HG03025 (cell line): ENCODE results near the gene H6PD.

Experiments used
- ATAC-seq: cut with Tn5 transposase; IDR thresholded peaks from one replicate; pipeline ENCODE4 v1.9.1; 2021; ENCODE audit warnings: mild to moderate bottlenecking, moderate library complexity; ENCODE audit not compliant: unreplicated experiment, low FRiP score

H6PD gene

DNA sequence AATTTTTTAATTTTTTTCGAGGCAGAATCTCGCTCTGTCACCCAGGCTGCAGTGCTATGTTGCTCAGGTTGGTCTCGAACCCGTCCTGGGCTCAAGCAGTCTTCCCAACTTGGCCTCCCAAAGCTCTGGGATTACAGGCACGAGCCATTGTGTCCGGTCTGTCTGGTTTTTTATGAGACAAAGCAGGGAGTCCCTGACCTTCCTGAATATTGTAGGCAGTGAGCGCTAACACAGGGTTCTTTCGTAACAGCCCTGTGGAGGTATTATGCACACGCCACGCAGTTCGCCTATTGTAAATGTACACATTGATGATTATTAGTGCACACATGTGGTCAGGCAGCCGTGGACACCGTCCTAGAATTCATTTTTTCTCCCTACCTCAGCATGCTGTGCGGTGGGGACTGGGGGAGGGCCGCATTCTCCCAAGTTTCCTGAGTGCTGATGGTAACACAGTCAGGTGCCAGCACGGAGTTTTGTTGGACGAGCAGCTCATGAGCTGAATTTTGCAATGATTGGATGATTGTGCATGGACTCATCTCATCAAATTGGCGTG, 77.7 kb downstream of the H6PD start:
- ATAC-seq = no peak

DNA sequence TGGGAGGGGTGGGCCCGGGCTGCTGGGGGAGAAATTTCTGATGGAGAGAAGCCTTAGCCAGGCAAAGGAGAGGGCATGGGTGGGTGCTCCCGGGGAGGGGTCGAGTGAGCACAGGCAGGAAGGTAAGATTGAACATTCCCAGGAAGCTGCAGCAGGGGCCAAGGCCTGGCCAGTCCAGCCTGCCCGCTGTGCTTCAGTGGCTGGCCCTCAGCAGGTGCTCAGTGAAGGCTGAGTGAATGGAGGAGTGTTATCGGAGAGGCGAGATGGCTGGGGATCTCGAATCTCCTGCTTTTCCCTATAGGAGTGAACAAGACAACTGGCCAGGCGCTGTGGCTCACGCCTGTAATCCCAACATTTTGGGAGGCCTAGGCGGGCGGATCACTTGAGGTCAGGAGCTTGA, 79.0 kb downstream of the H6PD start:
- ATAC-seq = no peak

DNA sequence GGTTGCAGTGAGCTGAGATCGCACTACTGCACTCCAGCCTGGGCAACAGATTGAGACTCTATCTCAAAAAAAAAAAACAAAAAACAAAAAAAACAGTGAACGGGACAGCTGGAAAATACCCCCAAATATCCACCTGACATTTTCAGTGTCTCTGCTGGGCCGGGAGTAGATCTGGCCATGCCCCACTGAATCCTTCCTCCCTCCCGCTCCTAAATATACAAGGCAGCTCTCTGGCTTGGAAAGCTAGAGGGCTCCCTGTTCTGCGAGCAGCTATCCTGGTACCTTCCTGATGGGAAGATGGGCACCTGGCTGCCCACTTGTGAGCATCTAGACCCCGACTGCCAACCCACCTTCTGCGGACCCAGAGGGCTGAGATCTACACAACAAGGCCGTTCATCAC, 79.5 kb downstream of the H6PD start:
- ATAC-seq = no peak

DNA sequence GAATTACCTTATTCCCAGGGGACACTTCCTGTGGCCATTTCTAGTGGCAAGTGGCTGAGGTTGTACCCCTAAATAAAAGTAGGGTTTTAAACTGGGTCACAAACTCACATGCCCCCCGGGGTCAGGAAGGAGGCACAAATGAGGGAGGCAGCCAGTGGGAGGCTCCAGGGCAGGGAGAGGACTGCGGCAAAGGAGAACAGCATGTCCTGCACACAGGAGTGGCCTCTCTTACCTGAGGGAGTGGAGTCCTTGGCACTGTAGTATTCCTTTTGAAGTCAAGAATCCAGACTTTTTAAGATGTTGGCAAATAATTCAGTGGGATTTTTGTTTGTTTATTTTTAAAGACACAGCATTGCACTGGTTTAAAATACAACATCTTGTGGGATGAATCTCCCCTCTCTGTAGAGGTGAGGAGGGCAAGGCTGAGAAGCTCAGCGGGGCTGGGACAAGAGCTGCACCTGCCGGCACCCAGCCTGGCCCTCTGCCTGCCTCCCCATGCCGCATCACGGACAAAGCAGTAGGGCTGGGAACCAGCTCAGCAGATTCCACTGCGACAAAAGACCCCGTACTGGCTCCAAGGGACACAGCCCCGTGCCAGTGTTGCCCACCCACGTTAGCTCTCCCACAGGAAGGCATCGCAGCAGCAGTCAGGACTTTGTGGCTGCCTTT, 80.3 kb downstream of the H6PD start:
- ATAC-seq = no peak

DNA sequence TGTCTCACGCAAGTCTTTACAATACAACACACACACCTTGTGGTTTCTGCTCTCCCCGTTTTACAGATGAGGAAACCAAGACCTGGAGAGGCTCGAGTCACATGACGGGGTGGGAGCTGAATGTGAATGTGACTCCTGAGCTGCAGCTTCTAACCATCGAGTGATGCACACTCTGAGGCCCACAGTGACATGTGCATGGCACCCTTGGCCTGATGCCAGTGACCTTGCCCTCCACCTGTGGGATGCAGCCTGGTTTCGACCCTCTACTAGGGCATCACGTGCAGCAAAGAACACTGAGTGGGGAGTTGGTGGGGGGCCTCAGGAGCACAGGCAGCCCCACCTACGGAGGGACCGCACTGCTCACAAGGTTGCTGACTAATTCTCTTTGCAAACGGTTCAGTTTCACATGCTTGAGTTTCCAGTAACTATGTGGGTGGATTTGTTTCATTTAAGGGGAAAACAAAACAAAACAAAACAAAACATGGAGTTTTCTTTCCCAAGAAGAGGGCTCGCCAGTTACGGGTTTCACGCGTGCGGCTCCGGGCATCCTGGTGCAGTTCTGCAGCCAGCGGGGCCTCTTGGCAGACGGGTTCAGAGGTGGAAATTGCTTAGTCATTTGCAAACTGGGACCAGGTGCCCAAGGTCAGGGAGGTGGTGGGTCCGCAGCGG, 81.0 kb downstream of the H6PD start:
- ATAC-seq = no peak

DNA sequence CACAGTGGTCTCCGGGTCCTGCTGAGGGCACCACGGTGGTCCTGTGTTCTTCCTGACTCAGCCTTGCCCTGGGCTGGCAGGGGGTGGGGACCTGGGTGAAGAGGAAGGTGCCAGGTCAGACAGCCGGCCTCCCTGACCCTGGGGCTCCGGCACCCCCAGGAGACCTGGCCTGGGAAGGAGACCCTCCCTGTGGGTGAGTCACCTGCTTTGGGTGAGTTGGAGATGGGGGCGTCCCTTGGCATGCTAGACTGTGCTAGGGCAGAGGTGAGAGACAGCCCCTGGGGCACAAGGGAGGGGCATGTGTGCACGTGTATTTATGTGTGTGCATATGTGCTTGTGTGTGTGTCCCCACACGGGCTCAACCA, 81.5 kb downstream of the H6PD start:
- no peak for ATAC-seq

DNA sequence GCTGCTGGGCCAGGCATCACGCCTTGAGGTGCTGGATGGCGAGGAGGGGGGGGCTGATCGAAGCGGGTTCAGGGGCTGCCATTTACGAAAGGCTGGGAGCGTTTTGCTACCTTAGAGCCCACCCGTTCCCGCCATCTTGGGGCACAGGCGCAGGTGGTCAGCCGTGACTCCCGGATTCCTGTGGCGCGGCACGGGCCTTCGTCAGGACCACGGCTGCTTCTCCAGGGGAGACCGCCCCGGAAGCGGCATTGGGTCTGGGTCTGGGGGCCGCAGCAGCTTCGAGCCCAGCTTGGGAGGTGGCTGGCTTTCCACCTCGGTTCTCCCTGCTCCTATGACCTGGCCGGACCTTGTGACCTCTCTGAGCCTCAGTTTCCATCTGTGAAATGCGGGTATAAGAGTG, 81.9 kb downstream of the H6PD start:
- ATAC-seq = no peak

DNA sequence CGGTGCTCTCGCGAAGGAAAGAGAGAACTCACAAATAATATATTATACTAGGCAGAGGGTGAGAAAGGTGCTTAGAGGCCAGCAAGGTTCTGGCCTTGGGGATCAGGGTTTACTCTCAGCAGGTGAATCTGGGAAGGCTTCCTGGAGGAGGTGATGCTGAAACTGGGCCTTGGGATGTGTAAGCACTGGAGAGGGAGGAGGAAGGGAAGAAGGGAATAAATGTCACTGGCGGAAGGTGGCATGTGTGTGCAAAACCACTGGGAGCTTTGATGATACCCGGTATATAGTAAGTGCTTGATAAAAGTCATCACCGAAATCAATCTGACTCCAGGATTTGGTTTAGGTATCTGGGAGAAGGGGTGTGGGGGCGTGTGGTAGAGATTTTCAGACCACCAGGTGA, 82.5 kb downstream of the H6PD start:
- ATAC-seq = no peak

DNA sequence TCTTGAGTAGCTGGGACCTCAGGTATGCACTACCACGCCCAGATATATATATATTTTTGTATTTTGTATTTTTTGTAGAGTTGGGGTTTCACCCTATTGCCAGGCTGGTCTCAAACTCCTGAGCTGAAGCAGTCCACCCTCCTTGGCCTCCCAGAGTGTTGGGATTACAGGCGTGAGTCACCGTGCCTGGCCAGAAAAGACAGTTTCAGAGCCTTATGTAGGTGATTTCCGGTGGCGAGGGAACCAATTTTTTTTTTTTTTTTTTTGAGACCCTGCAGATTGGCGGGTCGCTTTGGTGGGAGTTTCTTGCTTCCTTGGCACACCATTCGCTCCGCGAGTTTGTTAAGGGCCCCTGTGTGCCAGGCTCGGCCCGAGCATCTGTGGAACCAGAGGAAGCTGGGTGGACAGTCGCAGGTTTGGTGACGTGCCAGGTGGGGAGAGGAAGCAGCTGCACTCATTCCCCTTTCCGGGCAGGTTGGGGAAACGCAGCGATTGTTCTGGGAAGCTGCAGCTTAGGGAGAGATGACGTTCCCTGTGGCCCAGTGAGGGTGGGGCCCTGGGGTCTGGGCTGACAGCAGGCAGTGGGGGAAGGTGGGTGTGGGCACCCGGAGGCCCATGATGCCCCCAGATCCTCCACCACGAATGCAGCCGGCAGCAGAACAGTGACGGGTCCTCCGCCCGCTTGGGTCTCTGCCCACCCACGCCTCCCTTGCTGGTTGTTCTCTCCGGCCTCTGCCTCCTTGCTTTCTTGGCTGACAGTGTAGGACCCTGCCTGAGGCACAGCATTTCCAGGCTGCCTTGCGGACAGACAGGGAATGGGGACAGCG, 83.2 kb downstream of the H6PD start:
- no peak for ATAC-seq

DNA sequence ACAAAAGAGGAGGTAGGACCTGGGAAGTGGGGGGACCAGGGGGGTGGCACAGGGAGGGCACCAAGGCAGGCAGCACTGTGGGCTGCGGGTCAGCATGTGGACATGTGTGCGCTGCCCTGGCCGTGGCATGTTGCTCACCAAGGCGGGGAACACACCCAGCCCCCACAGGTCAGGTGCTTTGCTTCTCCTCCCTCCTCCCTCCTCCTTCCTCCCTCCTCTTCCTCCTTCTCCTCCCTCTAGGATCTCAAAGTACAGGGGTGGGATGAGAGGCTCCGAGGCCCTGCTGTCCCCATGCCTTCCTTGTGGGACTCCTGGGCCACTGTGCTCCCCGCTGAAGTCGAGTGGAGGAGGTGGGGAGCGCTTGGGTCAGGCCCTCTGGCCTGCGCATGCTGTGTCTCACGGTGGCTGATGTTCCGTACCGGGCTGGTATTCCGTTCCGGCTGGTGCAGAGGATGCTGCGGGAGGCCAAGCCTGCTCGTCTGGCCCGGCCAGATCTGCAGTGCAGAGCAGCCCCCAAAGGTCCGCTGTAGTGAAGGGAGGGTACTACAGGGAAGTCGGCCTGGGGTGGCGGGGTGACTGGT, 84.7 kb downstream of the H6PD start:
- ATAC-seq = no peak

DNA sequence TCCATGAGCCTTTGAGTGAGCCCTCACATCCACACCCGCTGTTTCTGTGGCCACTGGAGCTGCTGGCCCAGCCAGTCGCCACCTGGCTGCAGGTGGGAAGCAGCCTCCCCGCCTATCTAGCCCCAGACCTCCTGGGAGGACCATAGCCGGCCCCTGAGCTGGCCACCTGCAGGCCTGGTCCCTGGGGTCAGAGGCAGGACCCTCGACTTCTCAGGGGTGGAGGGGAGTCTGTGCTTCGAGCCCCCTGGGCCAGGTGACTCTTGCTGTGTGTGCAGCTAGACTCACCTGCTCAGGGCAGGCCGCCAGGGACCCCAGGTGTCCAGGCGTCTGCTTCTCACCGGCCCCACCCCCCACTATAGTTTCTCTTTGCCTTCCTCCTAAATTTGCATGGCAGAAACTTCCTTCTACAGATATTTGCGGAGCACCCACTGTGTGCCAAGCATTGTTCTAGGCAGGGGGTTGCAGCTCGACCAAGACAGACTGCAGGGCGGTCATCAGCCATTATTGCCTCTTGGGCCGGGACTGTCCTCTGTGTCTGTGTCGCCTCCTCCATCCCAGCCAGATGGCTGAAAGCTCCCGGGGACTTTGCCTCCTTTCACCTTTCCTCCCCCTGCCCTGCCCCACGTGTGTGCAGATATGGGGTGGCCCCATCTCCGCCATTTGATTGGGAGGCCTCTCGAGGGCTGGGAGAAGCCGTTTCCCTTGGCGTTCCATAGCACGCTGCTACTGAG, 85.4 kb downstream of the H6PD start:
- ATAC-seq = no peak
